Activated CD8-positive, alpha-beta memory T cell treated with anti-CD3 and anti-CD28 coated beads, Interleukin-2, amount 50 U/mL, for 24 hours (primary cell): ENCODE data around the gene CUEDC1.

ENCODE experiments used
- DNase-seq: peaks from one replicate; pipeline ENCODE4 v3.0.0-alpha.2; 2020; ENCODE audit errors: extremely low read depth

CUEDC1 gene

GRCh38 chr17:57832314-57833178 lies 122.7 kb downstream of the CUEDC1 start:
- DNase-seq: no peak

DNA sequence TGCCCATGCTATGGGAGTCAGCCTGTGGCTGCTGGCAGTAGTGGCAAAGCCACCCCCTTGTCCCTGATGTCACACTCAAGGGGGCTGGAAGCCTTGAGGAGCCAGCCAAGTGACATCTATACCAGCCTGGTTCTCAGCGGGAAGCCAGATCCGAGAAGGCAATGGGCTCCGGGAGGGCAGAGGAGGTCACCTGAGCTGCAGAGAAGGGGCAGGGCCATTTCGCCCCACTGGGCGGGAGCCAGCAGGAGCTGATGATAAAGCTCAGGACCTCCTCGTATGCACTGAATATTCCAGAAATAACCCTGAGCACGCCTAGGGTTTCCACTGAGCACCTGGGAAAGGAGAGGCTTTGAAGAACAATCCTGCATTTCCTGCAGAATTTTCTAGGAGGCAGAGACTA lies 124.3 kb downstream of the CUEDC1 start:
- no peak for DNase-seq

DNA sequence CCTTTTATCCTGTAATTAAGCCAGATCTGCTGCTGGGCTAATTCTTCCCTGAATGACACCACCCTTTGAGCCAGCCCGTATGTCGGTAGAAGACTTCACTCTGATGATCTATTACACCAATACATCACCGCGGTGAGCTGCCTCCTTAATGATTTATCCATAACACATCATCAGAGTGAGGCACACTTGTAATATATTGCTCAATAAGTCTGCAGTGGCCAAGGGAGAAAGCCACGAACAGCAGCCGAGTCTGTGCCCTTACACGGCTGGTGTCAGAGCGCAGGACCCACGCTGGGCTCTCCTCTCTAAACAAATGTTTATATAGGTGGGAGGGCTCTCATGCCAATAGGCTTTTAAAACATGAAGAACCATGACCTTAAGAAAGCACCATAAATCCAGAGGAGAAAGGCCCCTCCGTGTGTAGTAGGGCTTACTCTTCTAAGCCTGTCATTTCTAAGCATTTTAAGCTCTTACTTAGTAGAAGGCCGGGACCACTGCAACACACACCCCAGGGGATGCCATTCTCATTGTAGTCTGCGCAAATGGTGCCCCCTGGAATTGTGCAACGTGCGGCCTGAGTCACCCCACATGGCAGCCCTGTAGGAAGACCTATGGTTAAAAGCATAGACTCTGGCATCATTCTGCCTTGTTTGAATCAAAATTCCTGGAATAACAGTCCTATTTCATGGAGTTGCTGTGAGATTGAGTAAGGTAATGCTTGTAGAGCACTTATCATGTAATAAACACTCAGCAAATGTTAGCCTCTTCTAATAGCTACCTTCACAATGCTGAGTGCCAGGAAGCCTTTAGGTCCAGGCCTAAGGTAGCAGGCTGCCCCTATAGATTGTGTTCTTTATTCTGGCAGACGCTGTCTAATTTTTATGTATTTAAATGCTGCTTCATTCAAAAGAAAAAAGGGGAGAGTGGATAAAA lies 131.5 kb downstream of the CUEDC1 start:
- DNase-seq: no peak

DNA sequence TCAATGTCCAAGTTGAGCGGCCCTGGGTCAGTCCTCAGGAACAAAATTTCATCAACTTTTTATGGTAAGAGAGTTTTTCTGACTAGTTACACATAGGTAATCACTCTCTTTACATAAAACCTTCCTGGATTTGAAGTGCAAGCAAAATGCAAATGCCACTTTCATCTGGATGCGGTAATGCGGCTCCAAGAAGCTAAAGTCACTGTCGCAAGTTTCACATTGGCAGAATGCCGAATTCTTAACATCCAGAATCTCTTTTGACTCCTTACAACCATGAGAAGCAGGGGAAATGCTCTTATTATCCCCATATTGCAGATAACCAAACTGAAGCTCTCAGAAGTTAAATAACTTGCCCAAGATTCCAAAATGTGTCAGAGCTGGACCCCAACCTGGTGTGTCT lies 135.3 kb downstream of the CUEDC1 start:
- DNase-seq: no peak

GRCh38 chr17:57819285-57819684 lies 135.9 kb downstream of the CUEDC1 start:
- DNase-seq: no peak

DNA sequence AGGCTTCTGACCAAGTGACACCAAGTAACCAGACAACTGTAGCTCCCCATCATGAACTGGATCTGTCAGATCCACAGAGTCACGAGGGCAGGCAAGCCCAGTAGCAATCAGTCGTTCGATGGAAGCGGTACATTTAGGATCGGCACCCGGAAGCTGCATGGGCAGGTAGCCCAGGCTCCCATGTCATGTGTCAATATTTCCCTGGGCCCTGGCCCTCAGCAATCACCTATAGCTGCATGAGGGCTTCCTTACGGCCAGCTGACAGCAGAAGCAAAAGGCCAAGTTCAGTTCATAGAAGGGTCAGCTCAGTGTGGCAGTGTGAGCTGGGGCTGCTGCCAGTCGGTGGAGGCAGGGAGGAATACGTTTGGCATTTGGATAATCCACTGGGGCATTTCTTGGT lies 137.1 kb downstream of the CUEDC1 start:
- no peak for DNase-seq

DNA sequence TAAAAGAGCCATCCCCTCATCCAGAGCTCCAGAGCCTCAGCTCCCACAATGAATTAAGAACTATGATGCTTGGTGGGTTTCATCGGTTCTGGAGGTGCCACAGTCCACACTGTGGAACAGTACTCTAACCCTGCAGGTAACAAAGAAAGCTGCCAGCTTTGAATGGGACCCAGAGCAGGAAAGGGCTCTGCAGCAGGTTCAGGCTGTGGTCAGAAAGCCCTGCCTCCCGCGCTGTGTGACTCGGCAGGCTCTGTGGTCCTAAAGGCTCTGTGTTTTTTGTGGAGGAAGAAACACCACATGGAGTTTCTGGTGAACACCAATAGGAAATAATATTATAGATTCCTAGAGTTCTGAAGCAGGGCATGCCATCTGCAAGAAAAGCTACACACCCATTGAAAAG lies 137.9 kb downstream of the CUEDC1 start:
- DNase-seq: no peak

DNA sequence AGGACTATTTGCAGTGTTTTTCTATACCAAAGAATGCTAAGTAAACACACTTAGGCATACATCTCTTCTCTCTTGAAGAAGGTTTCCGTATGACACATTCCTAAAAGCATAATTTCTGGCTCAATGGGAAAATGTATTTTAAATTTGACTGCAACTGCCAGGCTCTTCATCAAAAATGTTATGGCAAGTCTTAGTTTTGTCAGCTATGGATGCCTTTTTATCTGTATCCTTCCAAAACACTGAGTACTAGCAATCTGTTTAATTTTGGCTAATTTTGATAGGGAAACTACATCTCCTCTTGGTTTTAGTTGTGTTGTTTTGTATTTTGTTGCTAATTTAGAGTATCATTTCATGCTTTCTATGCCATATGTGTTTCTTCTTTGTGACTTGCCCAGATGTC lies 140.8 kb downstream of the CUEDC1 start:
- no peak for DNase-seq

GRCh38 chr17:57811638-57812280 lies 143.5 kb downstream of the CUEDC1 start:
- no peak for DNase-seq
